Thyroid gland (tissue), 4 donors: ENCODE data around the gene MAD2L1BP.

Source experiments
- CTCF ChIP-seq, 6 experiments: fragments of 200-600 bp in 3 of 6; fragments of 450-650 bp in 3 of 6; sonication (generic) in 3 of 6; IDR thresholded peaks; one replicate each; pipeline ENCODE4 v1.5.1; 2016 to 2019; ENCODE audit warnings: antibody characterized with exemption in 6 of 6, mild to moderate bottlenecking in 2 of 6, inconsistent platforms in 1 of 6, moderate library complexity in 1 of 6
- POLR2A ChIP-seq, 2 donors: fragments of 450-650 bp; IDR thresholded peaks; one replicate each; pipeline ENCODE4 v1.6.1; 2017; ENCODE audit warnings: antibody characterized with exemption in 2 of 2, mild to moderate bottlenecking in 2 of 2, moderate library complexity in 1 of 2

DNA sequence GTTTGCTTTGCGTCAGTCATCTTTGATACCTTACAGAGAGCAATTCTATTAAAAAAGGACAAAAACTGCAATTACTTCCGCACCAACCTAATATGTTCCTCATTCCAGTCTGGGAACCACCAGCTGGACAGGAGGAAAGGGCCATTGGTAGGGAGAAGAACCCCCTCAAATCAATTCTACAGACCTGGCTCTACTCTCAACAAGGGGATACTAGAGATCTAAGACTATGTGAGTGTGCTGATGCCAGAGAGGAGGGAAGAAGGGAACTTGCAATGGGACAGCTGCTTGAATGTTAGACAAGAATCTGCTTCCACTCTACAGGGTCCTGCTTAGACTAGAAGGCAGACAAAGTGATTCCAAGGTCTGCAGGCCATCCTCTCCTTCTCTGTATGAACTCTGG, 38.7 kb downstream of the MAD2L1BP start:
- TF ChIP-seq POLR2A (IDR thresholded peaks at IDR 0.05) (no peak), CTCF (IDR thresholded peaks at IDR 0.05) (no peak)
